SK-N-SH (cell line): ENCODE results near the gene KRT14. TPM values are rescaled to one million over a fixed set of nuclear protein-coding genes. Genes with fewer than 3 reads are reported as not detected.

Experiments used
- CTCF ChIP-seq: fragments of 200-600 bp; sonication (generic); IDR thresholded peaks from 2 replicates; pipeline ENCODE4 v1.6.1; 2017; ENCODE audit warnings: antibody characterized with exemption, mild to moderate bottlenecking, moderate library complexity
- EZH2phosphoT487 ChIP-seq: fragments of 200-600 bp; sonication (generic); IDR thresholded peaks from 2 replicates; pipeline ENCODE4 v1.6.1; 2017; ENCODE audit warnings: low read depth, mixed run types, mild to moderate bottlenecking, antibody characterized with exemption, moderate library complexity, borderline replicate concordance
- NFIC ChIP-seq: IDR thresholded peaks from 2 replicates; pipeline ENCODE4 v1.4.0; 2012; ENCODE audit warnings: borderline replicate concordance
- REST ChIP-seq: IDR thresholded peaks from 2 replicates; pipeline ENCODE4 v1.6.1; 2012; ENCODE audit warnings: mild to moderate bottlenecking, low read depth, low read length, moderate library complexity
- RFX5 ChIP-seq: IDR thresholded peaks from 2 replicates; pipeline ENCODE4 v1.6.1; 2012; ENCODE audit warnings: mild to moderate bottlenecking, improper control_type of control experiment, low read length
- SIN3A ChIP-seq: IDR thresholded peaks from 2 replicates; pipeline ENCODE4 v1.6.1; 2012; ENCODE audit warnings: low read depth, mild to moderate bottlenecking, low read length, moderate library complexity, borderline replicate concordance
- USF2 ChIP-seq: fragments of 150-350 bp; IDR thresholded peaks from 2 replicates; pipeline ENCODE4 v1.6.1; 2017; ENCODE audit warnings: antibody characterized with exemption, low read length, low read depth, borderline replicate concordance
- ZBTB33 ChIP-seq: IDR thresholded peaks from 2 replicates; pipeline ENCODE4 v1.4.0; 2012; ENCODE audit warnings: low read depth, borderline replicate concordance
- polyA plus RNA-seq, 3 experiments: library from polyadenylated mRNA; depleted of rRNA; stranded (reverse); fragments of >200 nt; gene quantifications; 2 replicates each; pipeline ENCODE4 v1.2.3, GENCODE V29; 2012

KRT14 gene
- polyA plus RNA-seq, 1 of the 3 experiments (the other 2 are of a cell fraction) = not detected

GRCh38 chr17:41547921-41548843 lies 38.5 kb downstream of the KRT14 start (continued):
- TF ChIP-seq ZBTB33 (no peak), EZH2phosphoT487 (no peak), NFIC (peak; percentile 97), CTCF (no peak), USF2 (no peak), REST (no peak), SIN3A (no peak), RFX5 (no peak)
